Ecto neural progenitor cell (in vitro differentiated cells): ENCODE data around the gene REP15.
"Not testable (repeated sequence)": the region's sequence is repeated elsewhere in the genome, so short reads cannot be mapped to it uniquely, and the experiment has no call there.

Experiments
- DNase-seq: peaks from one replicate; pipeline ENCODE4 v3.0.0-alpha.2; 2018; ENCODE audit warnings: low spot score

Gene REP15

GRCh38 chr12:27703720-27704452, 7.6 kb downstream of the REP15 start:
- DNase-seq: peak; percentile 72

- DNase-seq: peak; percentile 55
These were observed 9.0 kb downstream of the REP15 start for GRCh38 chr12:27705263-27705662.

- DNase-seq: no peak
These were observed 11.0 kb downstream of the REP15 start for GRCh38 chr12:27707216-27707615.

GRCh38 chr12:27709212-27709931, 13.1 kb downstream of the REP15 start:
- DNase-seq: no peak

GRCh38 chr12:27709932-27710591, 13.8 kb downstream of the REP15 start:
- no peak for DNase-seq

GRCh38 chr12:27710592-27711316, 14.5 kb downstream of the REP15 start, which contains the start of gene MRPS35:
Gene MRPS35, plus strand, starts transcription at chr12:27710832. Its CDS starts 12 bp downstream, at chr12:27710844.
- peak; percentile 95 for DNase-seq

- DNase-seq: no peak
These were observed 15.1 kb downstream of the REP15 start for GRCh38 chr12:27711317-27711682.

GRCh38 chr12:27711967-27712366, 15.7 kb downstream of the REP15 start:
- no peak for DNase-seq

- DNase-seq: no peak
These were observed 27.0 kb downstream of the REP15 start for GRCh38 chr12:27723212-27723611.

- no peak for DNase-seq
These were observed 33.9 kb downstream of the REP15 start for GRCh38 chr12:27730097-27730588.

- DNase-seq: no peak
These were observed 36.0 kb downstream of the REP15 start for GRCh38 chr12:27732281-27732680.

- no peak for DNase-seq
These were observed 36.9 kb downstream of the REP15 start for GRCh38 chr12:27733052-27733656.

GRCh38 chr12:27733791-27734190, 37.5 kb downstream of the REP15 start:
- DNase-seq: no peak

GRCh38 chr12:27734321-27734720, 38.1 kb downstream of the REP15 start:
- DNase-seq: not testable (repeated sequence)

GRCh38 chr12:27743601-27744000, 47.4 kb downstream of the REP15 start:
- no peak for DNase-seq

- DNase-seq: not testable (repeated sequence)
These were observed 49.5 kb downstream of the REP15 start for GRCh38 chr12:27745734-27746133.
